GM12872 (cell line): ENCODE measurements around the gene PPFIA4.

Experiments used
- CTCF ChIP-seq: IDR thresholded peaks from 3 replicates; pipeline ENCODE4 v1.5.1; 2011; ENCODE audit warnings: low read depth, mild to moderate bottlenecking, low read length, moderate library complexity; ENCODE audit not compliant: insufficient read depth

Gene PPFIA4

GRCh38 chr1:203082571-203083462 lies 56.5 kb downstream of the PPFIA4 start:
- no peak for TF ChIP-seq CTCF

- TF ChIP-seq CTCF: 0 out of 3 replicates have a peak, but pooled peaks have one; percentile 12
These were observed 57.2 kb downstream of the PPFIA4 start for GRCh38 chr1:203083463-203083921.

DNA sequence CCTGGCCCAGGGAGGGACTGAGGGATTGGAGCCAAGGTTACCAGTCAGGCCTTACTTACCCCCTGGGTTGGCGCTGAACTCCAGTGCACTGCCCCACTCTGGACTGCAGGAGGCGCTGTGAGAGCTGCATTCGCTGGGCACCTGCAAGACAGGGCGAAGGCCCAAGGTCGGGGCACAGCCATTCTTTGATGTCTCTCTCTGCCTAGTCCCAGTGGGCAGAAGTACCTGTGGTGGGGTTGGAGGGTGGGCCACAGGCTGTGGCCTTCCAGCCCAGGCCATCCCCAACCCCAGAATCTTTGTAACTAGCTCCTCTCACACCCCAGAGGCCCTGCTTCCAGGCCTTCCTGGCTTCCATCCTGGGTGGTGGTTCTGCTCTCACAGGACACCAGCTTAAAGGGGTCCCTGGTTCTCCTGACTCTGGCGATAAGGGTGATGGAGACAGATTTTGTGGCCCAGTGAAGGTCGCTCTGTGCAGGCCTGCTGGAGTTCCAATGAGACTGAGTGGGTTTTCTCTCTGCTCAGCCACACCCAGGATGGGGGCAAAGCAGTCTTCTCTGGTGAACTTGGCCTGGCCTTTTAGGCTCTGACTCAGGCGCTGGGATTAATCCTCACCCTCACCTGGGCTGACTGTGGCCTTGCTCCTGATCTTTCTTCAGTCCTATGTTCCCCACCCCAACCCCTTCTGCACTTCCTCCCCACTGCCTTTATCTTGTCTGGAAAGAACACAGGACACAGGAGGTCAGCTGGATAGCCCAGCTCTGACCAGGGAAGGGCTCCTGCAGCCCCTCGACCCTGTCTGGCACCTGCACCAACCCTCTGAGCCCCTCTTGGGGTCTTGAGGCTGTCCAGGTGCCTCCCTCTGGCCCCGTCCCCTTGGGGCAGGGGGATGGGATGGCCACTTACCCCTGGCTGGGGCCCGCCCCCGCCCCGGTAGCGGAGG lies 58.6 kb downstream of the PPFIA4 start:
- peak; percentile 92 for TF ChIP-seq CTCF

DNA sequence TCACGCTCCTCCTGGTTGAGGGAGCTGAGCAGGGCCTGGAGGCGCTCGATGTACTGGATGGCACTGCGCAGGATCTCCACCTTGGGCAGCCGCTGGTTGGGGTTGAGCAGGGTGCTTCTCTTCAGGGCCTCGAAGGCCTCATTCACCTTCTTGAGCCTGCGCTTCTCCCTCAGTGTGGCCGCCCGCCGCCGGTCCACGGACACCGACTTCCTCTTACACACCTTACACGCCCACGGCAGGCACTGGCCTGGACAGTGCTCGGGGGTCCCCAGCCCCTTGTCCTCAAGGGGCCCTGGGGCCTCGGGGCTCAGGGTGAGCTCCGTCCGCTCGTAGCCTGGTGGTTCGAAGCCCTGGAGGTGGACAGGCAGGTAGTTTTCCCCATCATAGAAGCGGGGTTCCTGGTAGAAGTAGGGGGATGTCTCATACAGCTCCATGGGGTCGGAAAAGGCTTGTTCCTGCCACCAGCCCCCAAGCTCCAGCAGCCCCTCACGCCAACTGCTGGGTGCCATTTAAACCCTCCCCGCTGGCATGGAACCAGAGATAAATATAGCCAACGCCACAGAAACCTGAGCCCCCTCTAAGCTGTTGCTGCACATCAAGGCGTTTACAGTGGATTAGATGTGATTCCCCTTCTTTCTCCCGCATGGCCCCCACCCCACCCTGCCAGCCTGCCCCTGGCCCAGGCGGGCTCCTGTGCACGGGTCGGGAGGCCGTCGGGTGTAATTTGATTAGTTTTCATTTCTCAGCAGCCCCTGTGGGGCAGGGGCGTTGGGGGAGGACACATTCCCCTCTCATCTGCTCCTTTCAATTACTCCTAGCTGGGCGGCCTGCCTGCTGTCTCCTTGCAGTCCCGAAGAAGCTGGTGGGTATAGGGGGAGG lies 59.5 kb downstream of the PPFIA4 start, which contains the start of gene MYOG:
Gene MYOG, minus strand, starts transcription at position 485 of the 879 bp plus-strand sequence. Its CDS starts 51 bp downstream, at position 434.
- TF ChIP-seq CTCF: no peak

DNA sequence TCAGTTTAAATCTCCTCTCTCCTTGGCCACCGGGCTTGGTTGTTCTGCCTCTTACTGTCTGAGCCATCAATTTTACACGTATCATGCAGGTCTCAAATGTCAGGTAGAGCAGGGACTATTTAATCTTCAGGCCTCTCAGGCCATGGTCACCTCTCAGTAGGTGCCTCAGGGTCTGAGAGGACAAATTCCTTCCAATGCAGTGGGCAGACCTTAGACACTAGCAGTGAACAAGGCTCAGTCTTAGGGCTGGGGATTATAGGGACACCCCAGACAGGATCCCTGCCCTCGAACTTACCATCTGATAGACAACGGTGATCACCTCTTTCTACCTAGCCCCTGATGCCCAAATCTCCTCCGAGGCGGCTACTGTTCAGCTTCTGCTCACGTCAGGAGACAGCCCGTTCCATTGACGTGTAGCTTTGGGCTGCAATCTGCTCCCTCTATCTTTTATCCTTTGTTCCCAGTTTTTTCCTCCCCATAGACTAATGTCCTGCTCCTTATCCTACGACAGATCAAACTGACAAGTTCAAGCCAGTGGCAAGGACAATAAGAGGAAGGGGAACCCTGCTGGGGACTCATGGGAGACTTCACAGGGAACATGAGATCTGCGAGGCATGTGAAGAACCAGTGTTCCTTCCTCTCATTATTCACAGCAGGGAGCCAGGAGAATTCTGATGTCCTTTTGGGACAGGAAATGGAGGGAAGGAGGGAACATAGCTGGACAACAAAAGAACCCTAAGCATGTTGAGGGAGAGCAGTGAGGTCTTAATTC lies 60.9 kb downstream of the PPFIA4 start:
- TF ChIP-seq CTCF: no peak

DNA sequence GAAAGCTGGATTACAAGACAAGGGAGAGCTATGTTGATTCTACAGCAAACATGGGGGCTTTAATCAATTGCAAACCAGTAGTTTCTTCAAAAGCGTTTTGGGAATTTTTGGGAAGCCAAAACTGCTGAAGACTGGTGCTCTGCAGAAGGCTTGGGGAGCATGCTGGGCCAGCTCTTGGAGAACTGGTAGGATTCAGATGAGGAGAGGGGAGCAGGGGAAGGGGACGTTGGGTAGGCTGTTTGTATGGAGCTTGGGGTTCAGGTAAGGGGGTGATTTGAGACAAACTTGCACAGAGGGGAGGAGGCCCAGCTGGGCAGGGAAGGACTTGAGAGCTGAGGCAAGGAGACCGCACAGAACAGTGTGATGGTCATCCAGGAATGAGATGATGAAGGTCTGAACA lies 62.1 kb downstream of the PPFIA4 start:
- no peak for TF ChIP-seq CTCF
